SK-N-SH treated with all-trans-retinoic acid at 6 μM for 48 hours (cell line): ENCODE results near the gene CYP17A1.

ENCODE experiments used
- ATAC-seq: fragments of 200-7000 bp; cut with Tn5 transposase; 3 replicates; pipeline ENCODE4 v1.9.1; 2020; ENCODE audit warnings: mild to moderate bottlenecking, moderate library complexity
- ARNTL ChIP-seq: fragments of 450-650 bp; formaldehyde crosslinking; IDR thresholded peaks from 2 replicates; pipeline ENCODE4 v1.5.0; 2020; ENCODE audit warnings: low read depth, mild to moderate bottlenecking, moderate library complexity, borderline replicate concordance
- BACH2 ChIP-seq: fragments of 250-450 bp; sonication (Bioruptor Pico); IDR thresholded peaks from 2 replicates; pipeline ENCODE4 v1.9.0; 2021; ENCODE audit warnings: mild to moderate bottlenecking, borderline replicate concordance
- CSDC2 ChIP-seq: fragments of 250-450 bp; sonication (Bioruptor Pico); IDR thresholded peaks from 2 replicates; pipeline ENCODE4 v1.5.0; 2020; ENCODE audit warnings: mild to moderate bottlenecking, moderate library complexity
- ESRRG ChIP-seq: fragments of 250-450 bp; sonication (Bioruptor Pico); IDR thresholded peaks from 2 replicates; pipeline ENCODE4 v1.6.1; 2021; ENCODE audit warnings: mild to moderate bottlenecking
- GLIS3 ChIP-seq: fragments of 250-450 bp; sonication (Bioruptor Pico); IDR thresholded peaks from 2 replicates; pipeline ENCODE4 v1.5.0; 2020; ENCODE audit warnings: mild to moderate bottlenecking, moderate library complexity
- OSR1 ChIP-seq: fragments of 250-450 bp; sonication (Bioruptor Pico); IDR thresholded peaks from 2 replicates; pipeline ENCODE4 v1.8.0; 2022; ENCODE audit warnings: moderate library complexity, mild to moderate bottlenecking, inconsistent platforms
- PPARA ChIP-seq: fragments of 250-450 bp; sonication (Bioruptor Pico); IDR thresholded peaks from 2 replicates; pipeline ENCODE4 v1.5.0; 2020; ENCODE audit warnings: mild to moderate bottlenecking, borderline replicate concordance
- RARB ChIP-seq: fragments of 250-450 bp; sonication (Bioruptor Pico); IDR thresholded peaks from 2 replicates; pipeline ENCODE4 v1.8.0; 2021; ENCODE audit warnings: mild to moderate bottlenecking, moderate library complexity
- TCF4 ChIP-seq: fragments of 250-450 bp; sonication (Bioruptor Pico); IDR thresholded peaks from 2 replicates; pipeline ENCODE4 v1.8.0; 2021; ENCODE audit warnings: mild to moderate bottlenecking, moderate library complexity, borderline replicate concordance
- TOX ChIP-seq: fragments of 250-450 bp; sonication (Bioruptor Pico); IDR thresholded peaks from 2 replicates; pipeline ENCODE4 v1.8.0; 2021; ENCODE audit warnings: mild to moderate bottlenecking, moderate library complexity, borderline replicate concordance
- ZC3H10 ChIP-seq: fragments of 250-450 bp; sonication (Bioruptor Pico); IDR thresholded peaks from 2 replicates; pipeline ENCODE4 v1.5.1; 2021; ENCODE audit warnings: mild to moderate bottlenecking, moderate library complexity
- ZFP3 ChIP-seq: fragments of 250-450 bp; sonication (Bioruptor Pico); IDR thresholded peaks from 2 replicates; pipeline ENCODE4 v1.5.0; 2020; ENCODE audit warnings: mild to moderate bottlenecking, moderate library complexity
- ZFP30 ChIP-seq: fragments of 450-650 bp; formaldehyde crosslinking; IDR thresholded peaks from 2 replicates; pipeline ENCODE4 v1.5.0; 2022; ENCODE audit warnings: mild to moderate bottlenecking, moderate library complexity
- ZNF565 ChIP-seq: fragments of 450-650 bp; formaldehyde crosslinking; conservative IDR thresholded peaks from 2 replicates; pipeline ENCODE4 v1.5.0; 2020; ENCODE audit warnings: low read depth, mild to moderate bottlenecking, moderate library complexity
- ZNF8 ChIP-seq: fragments of 450-650 bp; formaldehyde crosslinking; IDR thresholded peaks from 2 replicates; pipeline ENCODE4 v1.5.0; 2020; ENCODE audit warnings: mild to moderate bottlenecking, moderate library complexity
- TF ChIP-seq, protein P1 (sequence below): fragments of 250-450 bp; sonication (Bioruptor Pico); IDR thresholded peaks from 2 replicates; pipeline ENCODE4 v1.8.0; 2020; ENCODE audit warnings: mild to moderate bottlenecking, moderate library complexity, borderline replicate concordance
- TF ChIP-seq, protein P2 (sequence below): fragments of 250-450 bp; sonication (Bioruptor Pico); IDR thresholded peaks from 2 replicates; pipeline ENCODE4 v1.5.0; 2020; ENCODE audit warnings: mild to moderate bottlenecking, moderate library complexity
- TF ChIP-seq, protein P3 (sequence below): fragments of 250-450 bp; sonication (Bioruptor Pico); IDR thresholded peaks from 2 replicates; pipeline ENCODE4 v1.5.1; 2021; ENCODE audit warnings: mild to moderate bottlenecking, moderate library complexity
- TF ChIP-seq, protein P4 (sequence below): fragments of 250-450 bp; sonication (Bioruptor Pico); IDR thresholded peaks from 2 replicates; pipeline ENCODE4 v1.5.1; 2020; ENCODE audit warnings: low read depth, mild to moderate bottlenecking, moderate library complexity

CYP17A1 gene

DNA sequence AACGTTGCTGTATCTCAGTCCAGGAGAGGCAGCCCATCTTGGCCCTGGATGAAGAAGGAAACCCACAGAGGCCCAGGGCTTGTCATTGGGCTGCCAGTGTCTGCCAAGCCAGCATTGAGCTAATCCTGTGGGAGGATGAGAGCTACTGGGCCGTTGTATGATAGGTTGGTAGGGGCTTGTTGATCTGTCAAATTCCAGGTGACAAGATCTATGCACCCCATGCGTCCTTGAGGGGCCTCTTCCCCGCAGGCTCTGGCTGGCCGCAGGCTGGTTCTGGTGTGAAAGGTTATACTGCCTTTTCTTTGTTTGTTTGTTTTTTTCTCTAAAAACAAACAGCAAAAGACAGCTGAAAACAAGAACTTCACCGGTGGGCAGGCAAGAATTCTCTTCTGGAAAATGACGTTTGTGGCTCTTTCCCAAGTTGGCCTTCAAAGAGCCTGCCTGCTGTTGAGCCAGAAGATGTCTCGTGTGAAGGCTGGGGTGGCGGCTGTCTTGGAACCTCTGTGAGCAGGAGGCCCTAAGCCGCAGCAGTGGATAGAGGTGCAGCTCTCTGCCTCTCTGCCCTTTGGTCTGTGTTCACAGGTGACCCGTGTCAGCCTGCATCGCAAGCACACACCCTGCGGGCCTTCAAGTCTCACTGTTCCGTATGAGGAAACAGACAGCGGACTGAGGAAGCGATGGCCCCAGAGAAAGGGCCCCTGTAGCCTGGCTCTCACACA, 23.3 kb downstream of the CYP17A1 start:
- TF ChIP-seq TOX (CRISPR knock-in tag): no peak
- TF ChIP-seq ZNF8 (CRISPR knock-in tag): no peak
- TF ChIP-seq ZFP3 (CRISPR knock-in tag): no peak
- no peak for TF ChIP-seq ZFP30 (CRISPR knock-in tag)
- TF ChIP-seq, protein P1, sequence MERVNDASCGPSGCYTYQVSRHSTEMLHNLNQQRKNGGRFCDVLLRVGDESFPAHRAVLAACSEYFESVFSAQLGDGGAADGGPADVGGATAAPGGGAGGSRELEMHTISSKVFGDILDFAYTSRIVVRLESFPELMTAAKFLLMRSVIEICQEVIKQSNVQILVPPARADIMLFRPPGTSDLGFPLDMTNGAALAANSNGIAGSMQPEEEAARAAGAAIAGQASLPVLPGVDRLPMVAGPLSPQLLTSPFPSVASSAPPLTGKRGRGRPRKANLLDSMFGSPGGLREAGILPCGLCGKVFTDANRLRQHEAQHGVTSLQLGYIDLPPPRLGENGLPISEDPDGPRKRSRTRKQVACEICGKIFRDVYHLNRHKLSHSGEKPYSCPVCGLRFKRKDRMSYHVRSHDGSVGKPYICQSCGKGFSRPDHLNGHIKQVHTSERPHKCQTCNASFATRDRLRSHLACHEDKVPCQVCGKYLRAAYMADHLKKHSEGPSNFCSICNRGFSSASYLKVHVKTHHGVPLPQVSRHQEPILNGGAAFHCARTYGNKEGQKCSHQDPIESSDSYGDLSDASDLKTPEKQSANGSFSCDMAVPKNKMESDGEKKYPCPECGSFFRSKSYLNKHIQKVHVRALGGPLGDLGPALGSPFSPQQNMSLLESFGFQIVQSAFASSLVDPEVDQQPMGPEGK (CRISPR knock-in tag): no peak
- no peak for TF ChIP-seq GLIS3
- TF ChIP-seq CSDC2 (CRISPR knock-in tag): no peak
- TF ChIP-seq, protein P2, sequence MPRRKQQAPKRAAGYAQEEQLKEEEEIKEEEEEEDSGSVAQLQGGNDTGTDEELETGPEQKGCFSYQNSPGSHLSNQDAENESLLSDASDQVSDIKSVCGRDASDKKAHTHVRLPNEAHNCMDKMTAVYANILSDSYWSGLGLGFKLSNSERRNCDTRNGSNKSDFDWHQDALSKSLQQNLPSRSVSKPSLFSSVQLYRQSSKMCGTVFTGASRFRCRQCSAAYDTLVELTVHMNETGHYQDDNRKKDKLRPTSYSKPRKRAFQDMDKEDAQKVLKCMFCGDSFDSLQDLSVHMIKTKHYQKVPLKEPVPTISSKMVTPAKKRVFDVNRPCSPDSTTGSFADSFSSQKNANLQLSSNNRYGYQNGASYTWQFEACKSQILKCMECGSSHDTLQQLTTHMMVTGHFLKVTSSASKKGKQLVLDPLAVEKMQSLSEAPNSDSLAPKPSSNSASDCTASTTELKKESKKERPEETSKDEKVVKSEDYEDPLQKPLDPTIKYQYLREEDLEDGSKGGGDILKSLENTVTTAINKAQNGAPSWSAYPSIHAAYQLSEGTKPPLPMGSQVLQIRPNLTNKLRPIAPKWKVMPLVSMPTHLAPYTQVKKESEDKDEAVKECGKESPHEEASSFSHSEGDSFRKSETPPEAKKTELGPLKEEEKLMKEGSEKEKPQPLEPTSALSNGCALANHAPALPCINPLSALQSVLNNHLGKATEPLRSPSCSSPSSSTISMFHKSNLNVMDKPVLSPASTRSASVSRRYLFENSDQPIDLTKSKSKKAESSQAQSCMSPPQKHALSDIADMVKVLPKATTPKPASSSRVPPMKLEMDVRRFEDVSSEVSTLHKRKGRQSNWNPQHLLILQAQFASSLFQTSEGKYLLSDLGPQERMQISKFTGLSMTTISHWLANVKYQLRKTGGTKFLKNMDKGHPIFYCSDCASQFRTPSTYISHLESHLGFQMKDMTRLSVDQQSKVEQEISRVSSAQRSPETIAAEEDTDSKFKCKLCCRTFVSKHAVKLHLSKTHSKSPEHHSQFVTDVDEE (CRISPR knock-in tag): no peak
- ATAC-seq: no peak

DNA sequence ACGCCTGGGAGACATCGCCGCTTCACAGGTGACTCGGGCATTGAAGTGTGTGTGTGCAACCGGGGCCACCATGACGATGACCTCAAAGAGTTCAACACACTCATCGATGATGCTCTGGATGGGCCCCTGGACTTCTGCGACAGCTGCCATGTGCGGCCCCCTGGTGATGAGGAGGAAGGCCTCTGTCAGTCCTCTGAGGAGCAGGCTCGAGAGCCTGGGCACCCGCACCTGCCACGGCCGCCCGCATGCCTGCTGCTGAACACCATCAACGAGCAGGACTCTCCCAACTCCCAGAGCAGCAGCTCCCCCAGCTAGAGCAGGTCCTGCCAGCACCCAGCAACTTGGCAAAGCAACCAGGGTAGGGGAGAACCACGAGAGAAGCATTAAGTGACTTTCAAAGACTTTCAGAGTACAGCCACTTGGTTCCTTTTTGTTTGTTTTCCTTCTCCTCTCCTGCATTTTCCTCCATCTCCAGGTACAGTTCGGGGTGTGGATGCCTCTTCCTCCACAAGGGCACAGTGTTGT, 24.1 kb downstream of the CYP17A1 start:
- no peak for ATAC-seq
- no peak for TF ChIP-seq ARNTL (CRISPR knock-in tag)
- TF ChIP-seq, protein P1 (CRISPR knock-in tag): no peak
- no peak for TF ChIP-seq CSDC2 (CRISPR knock-in tag)
- TF ChIP-seq RARB (CRISPR knock-in tag): no peak
- TF ChIP-seq GLIS3: no peak
- TF ChIP-seq ZNF565: no peak
- TF ChIP-seq ZC3H10 (CRISPR knock-in tag): no peak
- no peak for TF ChIP-seq TOX (CRISPR knock-in tag)
- TF ChIP-seq OSR1 (CRISPR knock-in tag): no peak
- TF ChIP-seq, protein P3, sequence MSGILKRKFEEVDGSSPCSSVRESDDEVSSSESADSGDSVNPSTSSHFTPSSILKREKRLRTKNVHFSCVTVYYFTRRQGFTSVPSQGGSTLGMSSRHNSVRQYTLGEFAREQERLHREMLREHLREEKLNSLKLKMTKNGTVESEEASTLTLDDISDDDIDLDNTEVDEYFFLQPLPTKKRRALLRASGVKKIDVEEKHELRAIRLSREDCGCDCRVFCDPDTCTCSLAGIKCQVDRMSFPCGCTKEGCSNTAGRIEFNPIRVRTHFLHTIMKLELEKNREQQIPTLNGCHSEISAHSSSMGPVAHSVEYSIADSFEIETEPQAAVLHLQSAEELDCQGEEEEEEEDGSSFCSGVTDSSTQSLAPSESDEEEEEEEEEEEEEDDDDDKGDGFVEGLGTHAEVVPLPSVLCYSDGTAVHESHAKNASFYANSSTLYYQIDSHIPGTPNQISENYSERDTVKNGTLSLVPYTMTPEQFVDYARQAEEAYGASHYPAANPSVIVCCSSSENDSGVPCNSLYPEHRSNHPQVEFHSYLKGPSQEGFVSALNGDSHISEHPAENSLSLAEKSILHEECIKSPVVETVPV (CRISPR knock-in tag): no peak
- TF ChIP-seq ZFP3 (CRISPR knock-in tag): no peak
- no peak for TF ChIP-seq ESRRG (CRISPR knock-in tag)
- no peak for TF ChIP-seq TCF4 (CRISPR knock-in tag)
- no peak for TF ChIP-seq ZFP30 (CRISPR knock-in tag)
- no peak for TF ChIP-seq BACH2 (CRISPR knock-in tag)
- TF ChIP-seq, protein P2 (CRISPR knock-in tag): no peak
- TF ChIP-seq ZNF8 (CRISPR knock-in tag): no peak
- TF ChIP-seq, protein P4, sequence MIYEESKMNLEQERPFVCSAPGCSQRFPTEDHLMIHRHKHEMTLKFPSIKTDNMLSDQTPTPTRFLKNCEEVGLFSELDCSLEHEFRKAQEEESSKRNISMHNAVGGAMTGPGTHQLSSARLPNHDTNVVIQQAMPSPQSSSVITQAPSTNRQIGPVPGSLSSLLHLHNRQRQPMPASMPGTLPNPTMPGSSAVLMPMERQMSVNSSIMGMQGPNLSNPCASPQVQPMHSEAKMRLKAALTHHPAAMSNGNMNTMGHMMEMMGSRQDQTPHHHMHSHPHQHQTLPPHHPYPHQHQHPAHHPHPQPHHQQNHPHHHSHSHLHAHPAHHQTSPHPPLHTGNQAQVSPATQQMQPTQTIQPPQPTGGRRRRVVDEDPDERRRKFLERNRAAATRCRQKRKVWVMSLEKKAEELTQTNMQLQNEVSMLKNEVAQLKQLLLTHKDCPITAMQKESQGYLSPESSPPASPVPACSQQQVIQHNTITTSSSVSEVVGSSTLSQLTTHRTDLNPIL: no peak
- no peak for TF ChIP-seq PPARA (CRISPR knock-in tag)
- TF ChIP-seq, all 23 proteins: peak for 0
